Activated T-helper 1 cell treated with anti-CD3 and anti-CD28 coated beads, Interleukin-2, amount 50 U/mL, for 16 hours (primary cell): Measurements from ENCODE around the gene CDH4.

Experiments used
- DNase-seq, 2 donors: peaks; one replicate each; pipeline ENCODE4 v3.0.0-alpha.2; 2020; ENCODE audit warnings: low read depth in 1 of 2, low spot score in 1 of 2

CDH4 gene

DNA sequence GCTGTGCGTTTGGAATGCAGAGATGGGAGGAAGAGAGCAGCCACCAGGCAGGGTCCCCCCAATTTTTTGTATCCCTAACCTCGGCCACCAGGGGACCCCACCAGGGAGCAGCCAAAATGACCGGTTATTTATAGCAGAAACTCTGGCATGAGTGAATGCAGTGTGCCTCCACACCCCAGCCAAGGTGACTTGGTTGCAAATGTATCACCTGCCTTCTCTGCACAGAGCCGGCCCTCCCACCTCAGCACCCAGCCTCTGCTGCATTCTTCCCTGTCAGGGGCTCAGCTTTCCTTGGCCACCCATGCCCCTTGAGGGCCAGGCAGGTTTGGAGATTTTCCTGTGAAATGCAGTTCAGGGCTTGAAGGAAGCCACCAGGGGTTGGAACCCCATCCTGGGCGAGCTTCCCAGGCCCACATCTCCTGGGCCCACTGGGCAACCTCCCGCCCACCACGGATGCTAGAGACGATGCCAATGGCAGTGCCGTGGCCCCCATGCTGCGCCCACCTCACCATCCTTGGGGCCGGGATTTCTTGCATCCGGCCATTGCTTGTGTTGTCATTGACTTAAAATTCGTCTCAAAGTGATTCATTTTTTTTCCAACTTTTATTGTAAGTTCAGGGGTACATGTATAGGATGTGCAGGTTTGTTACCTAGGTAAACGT lies 522.0 kb downstream of the CDH4 start:
- no peak for DNase-seq

- DNase-seq = no peak
Observed at GRCh38 chr20:61775423-61775822, 523.4 kb downstream of the CDH4 start.

DNA sequence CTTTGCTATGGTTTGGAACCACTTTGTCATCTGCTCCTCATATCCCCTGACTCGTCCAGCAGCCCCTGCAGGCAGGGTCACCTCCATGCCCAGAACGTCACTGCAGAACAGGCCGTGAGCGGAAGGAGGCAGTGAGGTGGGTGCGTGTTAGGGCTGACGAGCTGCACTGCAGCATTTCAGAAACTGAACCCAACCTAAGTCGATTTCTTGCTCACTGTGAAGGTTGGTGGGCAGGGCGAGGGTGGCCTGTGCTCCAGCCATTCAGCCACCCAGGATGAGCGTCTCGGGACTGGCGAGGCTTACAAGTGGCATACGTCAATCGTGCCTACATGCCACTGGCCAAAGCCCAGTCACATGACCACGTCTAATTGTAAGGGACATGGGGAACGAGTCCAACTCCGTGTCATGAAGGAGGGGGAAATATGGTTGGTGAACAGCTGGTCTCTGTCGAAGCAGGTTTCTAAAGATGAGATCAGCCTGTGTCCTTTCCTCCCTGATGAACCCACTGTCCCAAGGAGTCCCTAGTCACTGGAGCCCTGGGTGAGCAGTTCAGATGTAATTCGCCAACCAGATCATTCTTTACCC lies 524.5 kb downstream of the CDH4 start:
- DNase-seq = no peak

DNA sequence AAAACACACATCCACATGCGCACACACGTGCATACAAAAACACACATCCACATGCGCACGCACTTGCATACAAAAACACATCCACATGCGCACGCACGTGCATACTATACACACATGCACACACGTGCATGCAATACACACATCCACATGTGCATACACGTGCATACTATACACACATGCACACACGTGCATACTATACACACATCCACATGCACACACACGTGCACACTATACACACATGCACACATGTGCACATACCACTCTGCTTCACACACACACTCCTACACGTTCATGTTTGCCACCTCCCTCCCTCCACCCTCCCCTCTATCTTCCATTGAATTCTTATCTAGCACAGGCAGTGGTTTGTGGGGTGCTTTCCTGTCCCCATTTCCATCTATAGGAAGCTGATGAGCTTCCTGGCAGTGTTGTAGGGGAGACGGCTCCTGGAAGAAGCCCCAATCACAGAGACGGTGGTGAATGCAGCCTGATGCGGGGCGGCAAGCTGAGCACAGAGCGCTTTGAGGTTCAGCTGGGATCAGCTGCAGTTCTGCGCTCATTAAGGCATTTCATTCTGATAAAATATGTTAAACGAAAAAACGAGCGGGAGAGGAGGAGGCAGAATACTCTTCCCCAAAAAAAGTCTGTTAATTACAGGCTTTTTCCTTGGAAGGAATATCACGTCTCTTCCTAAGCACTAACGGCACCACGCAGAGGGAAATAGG lies 525.9 kb downstream of the CDH4 start:
- no peak for DNase-seq

- DNase-seq = no peak
Observed at GRCh38 chr20:61778495-61778863, 526.4 kb downstream of the CDH4 start.

DNA sequence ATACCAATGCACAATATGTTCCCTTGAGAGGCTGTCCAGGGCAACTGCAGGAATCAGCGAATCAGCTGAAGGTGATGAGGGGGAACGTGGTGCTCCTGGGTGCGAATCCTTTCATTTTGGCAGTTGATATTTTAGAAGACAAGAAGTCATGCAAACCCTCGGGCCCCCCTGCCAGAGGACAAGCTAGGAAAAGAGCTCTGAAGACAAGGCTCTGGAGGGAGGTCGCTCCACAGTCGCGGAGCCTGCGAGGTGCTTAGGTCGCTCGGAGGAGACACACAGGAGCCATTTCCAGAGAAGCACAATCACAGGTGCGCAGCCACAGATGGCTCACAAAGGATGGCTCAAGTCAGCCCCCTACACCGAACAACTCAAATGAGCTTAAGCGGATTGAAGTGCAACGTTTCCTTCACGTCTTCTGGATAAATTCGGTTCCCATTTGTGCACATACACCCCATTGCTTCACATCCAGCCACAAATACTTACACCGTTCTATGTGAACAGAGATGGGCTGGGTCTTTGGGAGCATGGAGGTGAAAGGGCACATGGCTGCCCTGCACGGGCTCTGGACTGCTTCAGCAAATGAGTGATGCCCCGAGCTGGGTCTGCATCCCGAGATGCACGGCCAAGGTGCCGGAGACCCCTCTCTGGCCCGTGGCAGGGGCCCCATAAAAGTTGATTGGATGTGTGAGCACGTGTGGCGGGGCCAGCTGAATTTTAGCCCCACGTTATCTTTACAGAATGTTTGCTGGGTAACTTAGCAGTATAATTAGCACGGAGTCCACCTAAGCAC lies 527.3 kb downstream of the CDH4 start:
- DNase-seq = no peak

DNA sequence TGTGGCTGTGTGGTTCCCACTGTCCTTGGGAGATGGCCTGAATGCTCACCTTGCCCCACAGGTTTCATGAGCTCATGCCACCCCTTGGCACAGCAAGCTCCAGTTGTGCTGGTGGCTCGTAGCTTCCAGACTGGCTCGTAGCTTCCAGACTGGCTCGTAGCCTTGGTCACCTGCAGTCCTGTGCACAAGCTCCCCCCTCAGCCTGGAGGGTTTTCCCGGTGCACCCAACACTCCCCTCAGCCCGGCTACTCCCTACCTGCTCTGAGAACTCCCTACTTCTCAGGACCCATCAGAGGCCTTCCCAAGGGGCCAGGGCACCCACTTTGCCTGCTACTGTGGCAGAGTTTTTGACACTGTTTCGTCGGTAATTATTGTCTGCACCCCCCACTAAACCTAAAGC lies 528.0 kb downstream of the CDH4 start:
- no peak for DNase-seq

DNA sequence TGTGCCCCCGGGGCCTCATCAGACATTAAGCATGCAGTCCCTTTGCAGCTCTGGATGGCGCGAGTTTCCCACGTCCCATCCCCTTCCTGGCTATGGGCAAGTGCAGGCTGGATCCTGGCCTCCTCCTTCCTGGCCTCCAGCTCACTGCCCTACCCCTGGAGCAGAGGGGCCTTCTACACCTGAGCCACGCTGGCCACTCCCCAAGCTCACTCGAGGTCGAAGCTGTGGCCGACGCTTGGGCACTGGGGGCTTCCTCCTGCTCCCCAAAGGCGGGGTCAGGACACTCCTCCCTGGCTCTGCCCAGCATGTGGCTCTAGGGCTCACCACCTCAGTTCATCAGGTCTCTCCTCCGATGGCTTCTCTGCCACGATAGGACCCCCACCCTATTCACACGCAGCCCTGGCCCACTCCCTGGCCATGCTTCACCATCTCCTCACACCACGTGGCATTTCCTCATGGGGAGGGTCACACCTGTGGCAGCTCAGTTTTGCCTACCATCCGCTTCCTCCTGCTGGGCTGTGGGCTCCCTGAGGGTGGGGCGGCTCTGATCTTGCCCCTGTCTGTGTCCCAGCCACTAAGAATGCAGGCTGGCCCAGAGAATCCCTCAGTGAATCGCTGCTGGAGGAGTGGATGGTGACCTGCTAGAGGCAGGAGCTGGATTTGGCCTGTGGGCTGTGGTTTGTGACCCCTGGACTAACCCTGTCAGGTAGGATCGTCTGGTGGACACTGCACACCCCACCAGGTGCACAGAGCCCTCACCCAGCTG lies 532.9 kb downstream of the CDH4 start:
- DNase-seq = no peak

DNA sequence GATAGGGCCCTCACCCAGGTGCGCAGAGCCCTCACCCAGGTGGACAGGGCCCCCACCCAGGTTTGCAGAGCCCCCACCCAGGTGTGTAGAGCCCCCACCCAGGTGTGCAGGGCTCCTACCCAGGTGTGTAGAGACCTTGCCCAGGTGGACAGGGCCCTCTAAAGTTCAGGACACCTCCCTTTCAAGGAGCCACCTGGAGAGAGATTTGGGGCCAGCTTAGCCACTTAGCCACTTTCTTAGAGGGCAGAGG lies 533.4 kb downstream of the CDH4 start:
- DNase-seq = no peak

GRCh38 chr20:61786230-61786629 lies 534.2 kb downstream of the CDH4 start:
- DNase-seq = no peak

GRCh38 chr20:61788343-61788742 lies 536.3 kb downstream of the CDH4 start:
- no peak for DNase-seq

DNA sequence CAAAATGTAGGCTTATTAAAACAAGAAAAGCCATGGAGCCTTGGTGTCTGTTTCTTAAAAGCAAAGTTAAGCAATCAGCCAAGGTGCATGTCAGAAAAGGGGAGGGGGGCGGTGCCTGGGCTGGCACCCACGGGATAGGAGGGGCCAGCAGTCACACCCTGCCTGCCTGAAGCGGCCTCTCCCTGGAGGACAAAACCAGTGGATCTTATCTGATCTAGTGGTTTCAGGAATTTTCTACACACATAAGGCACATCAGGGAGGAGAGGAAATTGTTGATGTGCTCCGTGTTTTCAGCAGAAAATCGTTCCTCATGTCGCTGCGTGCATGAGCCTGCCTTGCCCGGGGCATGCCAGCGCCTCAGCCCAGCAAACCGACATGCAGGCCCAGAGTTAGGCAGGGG lies 537.3 kb downstream of the CDH4 start:
- no peak for DNase-seq

DNA sequence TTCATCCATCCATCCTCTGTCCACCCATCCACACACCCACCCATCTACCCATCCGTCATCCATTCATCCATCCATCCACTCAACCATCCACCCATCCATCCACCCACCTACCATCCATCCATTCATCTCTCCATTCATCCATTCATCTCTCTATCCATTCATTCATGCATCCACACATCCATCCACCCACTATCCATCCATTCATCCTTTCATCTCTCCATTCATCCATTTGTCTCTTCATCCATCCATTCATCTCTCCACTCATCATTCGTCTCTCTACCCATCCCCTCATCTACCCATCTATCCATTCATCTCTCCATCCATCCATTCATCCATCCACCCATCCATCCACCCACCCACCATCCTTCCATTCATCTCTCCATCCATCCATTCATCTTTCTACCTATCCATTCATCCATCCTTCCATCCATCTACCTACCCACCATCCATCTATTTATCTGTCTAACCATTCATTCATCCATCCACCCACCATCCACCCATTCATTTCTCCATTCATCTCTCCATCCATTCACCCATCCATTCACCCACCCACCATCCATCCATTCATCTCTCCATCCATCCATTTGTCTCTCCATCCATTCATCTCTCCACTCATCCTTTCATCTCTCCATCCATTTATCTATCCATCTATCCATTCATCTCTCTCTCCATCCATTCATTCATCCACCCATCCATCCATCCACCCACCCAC lies 538.2 kb downstream of the CDH4 start:
- DNase-seq = no peak

- no peak for DNase-seq
Observed at GRCh38 chr20:61791995-61792394, 539.9 kb downstream of the CDH4 start.

DNA sequence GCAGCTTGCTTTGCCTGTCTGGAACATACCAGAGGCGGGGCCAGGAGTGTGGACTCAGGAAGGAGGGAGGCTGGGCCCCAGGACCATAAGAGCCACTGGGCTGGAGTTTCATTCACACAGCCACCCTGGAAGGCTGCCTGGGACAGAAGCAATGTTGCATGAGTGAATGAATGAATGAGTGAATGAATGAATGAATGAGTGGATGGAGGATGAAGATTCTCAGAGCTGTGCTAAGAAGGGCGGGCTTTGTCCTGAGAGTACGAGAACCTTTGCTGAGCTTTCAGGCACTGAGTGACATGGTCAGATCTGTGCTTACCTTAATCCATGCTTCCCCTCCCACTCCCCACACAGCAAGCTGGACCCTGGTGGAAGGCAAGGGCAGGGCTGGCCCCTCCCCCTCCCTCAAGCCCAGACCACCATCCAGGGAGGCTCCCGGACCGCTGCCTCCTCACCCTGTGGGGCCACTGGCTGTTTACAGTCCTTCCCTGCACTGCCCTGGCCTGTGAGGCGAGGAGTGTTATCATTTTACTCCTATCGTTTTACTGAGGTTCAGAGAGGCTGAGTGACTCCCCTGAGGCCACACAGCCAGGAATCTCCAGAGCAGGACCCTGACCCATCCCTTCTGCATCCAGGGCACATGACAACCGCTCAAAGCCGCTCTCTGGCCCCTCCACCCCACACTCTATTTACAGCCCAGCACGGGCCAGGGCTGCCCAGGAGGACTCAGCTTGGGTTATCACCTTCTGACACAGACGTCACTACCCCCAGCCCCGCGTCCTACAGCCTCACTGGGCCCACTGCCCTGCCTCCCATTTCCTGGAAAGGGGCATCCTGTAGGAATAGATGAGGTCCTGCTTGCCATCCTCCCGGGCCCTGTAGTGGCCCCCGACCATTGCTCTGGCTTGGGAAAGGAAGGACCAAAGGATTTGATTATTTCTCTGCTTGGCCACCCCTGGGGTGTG lies 543.9 kb downstream of the CDH4 start:
- DNase-seq = no peak

DNA sequence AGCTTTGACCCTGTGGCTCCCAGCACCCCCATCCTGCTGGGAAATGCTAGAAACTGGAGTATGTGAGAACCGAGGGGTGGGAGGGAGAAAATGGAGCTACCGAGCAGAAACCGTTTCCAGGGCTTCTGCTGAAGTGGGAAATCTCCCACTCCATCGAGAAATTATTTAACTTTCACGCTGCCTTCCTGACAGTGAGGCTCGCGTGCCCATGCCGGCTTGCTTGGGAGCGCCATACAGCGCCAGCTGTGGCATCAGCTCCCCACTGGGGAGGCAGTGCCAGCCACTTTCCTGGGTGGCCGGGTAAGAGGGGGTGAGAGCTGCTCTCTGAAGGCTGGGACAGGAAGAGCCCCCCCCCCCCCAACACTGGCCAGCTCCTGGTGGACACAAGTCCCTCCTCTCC lies 544.7 kb downstream of the CDH4 start:
- no peak for DNase-seq

GRCh38 chr20:61797200-61797599 lies 545.1 kb downstream of the CDH4 start:
- no peak for DNase-seq

GRCh38 chr20:61797971-61798411 lies 545.9 kb downstream of the CDH4 start:
- DNase-seq = no peak

GRCh38 chr20:61798632-61799031 lies 546.6 kb downstream of the CDH4 start:
- no peak for DNase-seq
